ENCODE measurements around the gene ERN1.

DNA sequence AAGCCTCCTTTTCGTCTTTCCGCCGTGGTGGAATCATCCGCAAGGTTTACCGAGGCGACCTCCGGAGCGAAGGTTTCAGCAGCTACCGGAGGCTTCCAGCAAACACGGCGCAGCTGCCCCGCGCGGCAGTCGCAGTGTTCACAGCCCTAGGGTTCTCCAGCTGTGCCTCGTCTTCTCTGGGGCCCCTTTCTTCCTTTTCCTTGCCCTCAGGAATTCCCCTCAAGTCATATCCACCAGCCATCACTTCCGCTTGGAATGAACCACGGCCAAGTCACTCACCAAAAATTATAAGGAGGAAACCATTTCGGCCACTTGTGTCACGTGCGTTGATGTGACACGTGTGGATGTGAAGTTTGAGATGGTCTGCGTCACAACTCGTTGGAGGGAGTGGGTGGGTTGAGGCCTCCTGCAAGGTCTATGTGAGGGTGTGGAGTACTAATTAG is 636 bp upstream of the ERN1 start:
- TF ChIP-seq, protein P1, sequence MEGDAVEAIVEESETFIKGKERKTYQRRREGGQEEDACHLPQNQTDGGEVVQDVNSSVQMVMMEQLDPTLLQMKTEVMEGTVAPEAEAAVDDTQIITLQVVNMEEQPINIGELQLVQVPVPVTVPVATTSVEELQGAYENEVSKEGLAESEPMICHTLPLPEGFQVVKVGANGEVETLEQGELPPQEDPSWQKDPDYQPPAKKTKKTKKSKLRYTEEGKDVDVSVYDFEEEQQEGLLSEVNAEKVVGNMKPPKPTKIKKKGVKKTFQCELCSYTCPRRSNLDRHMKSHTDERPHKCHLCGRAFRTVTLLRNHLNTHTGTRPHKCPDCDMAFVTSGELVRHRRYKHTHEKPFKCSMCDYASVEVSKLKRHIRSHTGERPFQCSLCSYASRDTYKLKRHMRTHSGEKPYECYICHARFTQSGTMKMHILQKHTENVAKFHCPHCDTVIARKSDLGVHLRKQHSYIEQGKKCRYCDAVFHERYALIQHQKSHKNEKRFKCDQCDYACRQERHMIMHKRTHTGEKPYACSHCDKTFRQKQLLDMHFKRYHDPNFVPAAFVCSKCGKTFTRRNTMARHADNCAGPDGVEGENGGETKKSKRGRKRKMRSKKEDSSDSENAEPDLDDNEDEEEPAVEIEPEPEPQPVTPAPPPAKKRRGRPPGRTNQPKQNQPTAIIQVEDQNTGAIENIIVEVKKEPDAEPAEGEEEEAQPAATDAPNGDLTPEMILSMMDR (IDR thresholded peaks at IDR 0.05), result no peak
- no peak for TF ChIP-seq POLR2A (IDR thresholded peaks at IDR 0.05)
